GM21717 (cell line): ENCODE data around the gene FUT9.
"Not testable (repeated sequence)": the region's sequence is repeated elsewhere in the genome, so short reads cannot be mapped to it uniquely, and the experiment has no call there.

Source experiments
- ATAC-seq: cut with Tn5 transposase; IDR thresholded peaks from one replicate; pipeline ENCODE4 v1.9.1; 2021; ENCODE audit warnings: mild to moderate bottlenecking, moderate library complexity; ENCODE audit not compliant: unreplicated experiment

Gene FUT9

GRCh38 chr6:96260787-96261430 is 245.1 kb downstream of the FUT9 start:
- not testable (repeated sequence) for ATAC-seq
